ENCODE measurements around the gene PTX4.

PTX4 gene

GRCh38 chr16:1498899-1499676, 10.3 kb upstream of the PTX4 start:
- H4K20me1 ChIP-seq (ENCODE audit: insufficient read depth, low read length) = no peaks in the 10 kb centered on the region
- H3K9me2 ChIP-seq (replicated peaks; ENCODE audit: insufficient read depth, low read length) = no peaks in the 10 kb centered on the region
- no peak overlapping the region for H3K9ac ChIP-seq (ENCODE audit: low read length)
- peaks cover 2% of the 10 kb centered on the region for H3K36me3 ChIP-seq (replicated peaks; ENCODE audit: insufficient read depth, low read length)
- no peaks in the 10 kb centered on the region for H3K27me3 ChIP-seq (replicated peaks; ENCODE audit: insufficient read depth, low read length)
- H3K9me3 ChIP-seq (replicated peaks; ENCODE audit: insufficient read depth, low read length) = no peaks in the 10 kb centered on the region
- TF ChIP-seq CTCF (IDR thresholded peaks at IDR 0.05; ENCODE audit: low read length) (no peak), EZH2phosphoT487 (IDR thresholded peaks at IDR 0.05; ENCODE audit: low read length) (no peak), EZH2 (optimal IDR thresholded peaks at IDR 0.05; ENCODE audit: low read depth, low read length) (no peak)
- no peak overlapping the region for H3K27ac ChIP-seq (ENCODE audit: low read length)
- H2AFZ ChIP-seq (ENCODE audit: low read length) = no peak overlapping the region
- no peak overlapping the region for H3K4me2 ChIP-seq (ENCODE audit: low read depth, low read length)
- H3K4me1 ChIP-seq (ENCODE audit: low read length) = no peaks in the 10 kb centered on the region
- peaks cover 10% of the 10 kb centered on the region for H3K79me2 ChIP-seq (ENCODE audit: low read length)
- DNase-seq = no peak
- H3F3A ChIP-seq (ENCODE audit: insufficient read depth, low read length) = no peaks in the 10 kb centered on the region
- no peak overlapping the region for H3K4me3 ChIP-seq (ENCODE audit: low read length)

GRCh38 chr16:1497014-1497598, 8.4 kb upstream of the PTX4 start:
- Histone ChIP-seq H3K79me2 (ENCODE audit: low read length) (peaks cover 17% of the 10 kb centered on the region), H4K20me1 (ENCODE audit: insufficient read depth, low read length) (no peaks in the 10 kb centered on the region), H3K36me3 (replicated peaks; ENCODE audit: insufficient read depth, low read length) (peaks cover 2% of the 10 kb centered on the region; the same call in 1 of the 2 replicates), H3K4me2 (ENCODE audit: low read depth, low read length) (no peak overlapping the region), H3K4me3 (ENCODE audit: low read length) (no peak overlapping the region), H3K9me2 (replicated peaks; ENCODE audit: insufficient read depth, low read length) (no peaks in the 10 kb centered on the region), H3K9ac (ENCODE audit: low read length) (no peak overlapping the region), H3K4me1 (ENCODE audit: low read length) (peaks cover 5% of the 10 kb centered on the region; the same call in 1 of the 2 replicates), H2AFZ (ENCODE audit: low read length) (no peak overlapping the region), H3F3A (ENCODE audit: insufficient read depth, low read length) (no peaks in the 10 kb centered on the region), H3K9me3 (replicated peaks; ENCODE audit: insufficient read depth, low read length) (no peaks in the 10 kb centered on the region), H3K27ac (ENCODE audit: low read length) (no peak overlapping the region), H3K27me3 (replicated peaks; ENCODE audit: insufficient read depth, low read length) (no peaks in the 10 kb centered on the region)
- DNase-seq = no peak
- no peak for TF ChIP-seq EZH2phosphoT487 (IDR thresholded peaks at IDR 0.05; ENCODE audit: low read length)
- no peak for TF ChIP-seq EZH2 (optimal IDR thresholded peaks at IDR 0.05; ENCODE audit: low read depth, low read length)
- no peak for TF ChIP-seq CTCF (IDR thresholded peaks at IDR 0.05; ENCODE audit: low read length)

GRCh38 chr16:1496464-1496863, 7.7 kb upstream of the PTX4 start:
- Histone ChIP-seq H3K4me3 (ENCODE audit: low read length) (no peak overlapping the region), H3K4me2 (ENCODE audit: low read depth, low read length) (no peak overlapping the region), H2AFZ (ENCODE audit: low read length) (no peak overlapping the region), H3K36me3 (replicated peaks; ENCODE audit: insufficient read depth, low read length) (no peaks in the 10 kb centered on the region), H3F3A (ENCODE audit: insufficient read depth, low read length) (no peaks in the 10 kb centered on the region), H3K4me1 (ENCODE audit: low read length) (peaks cover 5% of the 10 kb centered on the region; the same call in 1 of the 2 replicates), H4K20me1 (ENCODE audit: insufficient read depth, low read length) (no peaks in the 10 kb centered on the region), H3K27ac (ENCODE audit: low read length) (no peak overlapping the region), H3K9me3 (replicated peaks; ENCODE audit: insufficient read depth, low read length) (no peaks in the 10 kb centered on the region), H3K9ac (ENCODE audit: low read length) (no peak overlapping the region), H3K79me2 (ENCODE audit: low read length) (peaks cover 17% of the 10 kb centered on the region), H3K9me2 (replicated peaks; ENCODE audit: insufficient read depth, low read length) (no peaks in the 10 kb centered on the region), H3K27me3 (replicated peaks; ENCODE audit: insufficient read depth, low read length) (no peaks in the 10 kb centered on the region)
- TF ChIP-seq EZH2 (optimal IDR thresholded peaks at IDR 0.05; ENCODE audit: low read depth, low read length) = no peak
- TF ChIP-seq CTCF (IDR thresholded peaks at IDR 0.05; ENCODE audit: low read length) = no peak
- TF ChIP-seq EZH2phosphoT487 (IDR thresholded peaks at IDR 0.05; ENCODE audit: low read length) = no peak
- no peak for DNase-seq

All from MM.1S (cell line).